ENCODE data around the gene CAMKK1. TPM values are rescaled to one million over a fixed set of nuclear protein-coding genes. Genes with fewer than 3 reads are reported as not detected.

Gene CAMKK1
- total and polyA plus RNA-seq, 2 experiments from 2014 or later = 4.3 to 7.1 TPM

DNA sequence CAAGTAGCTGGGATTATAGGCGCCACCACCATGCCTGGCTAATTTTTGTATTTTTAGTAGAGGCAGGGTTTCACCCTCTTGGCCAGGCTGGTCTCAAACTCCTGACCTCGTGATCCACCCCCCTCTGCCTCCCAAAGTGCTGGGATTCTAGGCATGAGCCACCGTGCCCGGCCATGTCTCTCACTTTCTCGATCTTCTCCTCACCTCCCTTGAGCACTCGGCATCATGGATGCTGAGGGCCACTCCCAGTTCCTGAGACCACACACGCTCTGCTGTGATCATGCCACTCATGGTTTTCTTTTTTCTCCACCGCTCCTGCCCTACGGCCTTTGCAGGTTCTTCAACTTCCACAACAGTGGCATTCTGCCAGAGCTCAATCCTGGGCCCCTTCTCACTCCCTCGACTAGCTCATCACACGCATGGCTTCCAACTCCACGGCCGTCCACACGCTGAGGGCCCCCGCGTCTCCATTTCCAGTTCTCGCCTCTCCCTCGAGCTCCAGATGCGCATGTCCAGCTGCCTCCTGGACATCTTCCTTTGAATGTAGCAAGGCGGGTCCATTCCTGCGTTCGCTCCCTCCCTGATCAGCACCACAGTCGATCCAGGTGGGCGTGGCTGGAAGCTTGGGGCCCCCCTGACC is 41.3 kb downstream of the CAMKK1 start:
- no peaks in the 10 kb centered on the region; the same call in 1 of the 3 replicates for H3K36me3 Mint-ChIP-seq (ENCODE audit: low read depth)
- H3K9me3 Mint-ChIP-seq = peaks cover 8% of the 10 kb centered on the region
- Histone ChIP-seq H2AFZ (no peak overlapping the region), H3K79me2 (replicated peaks; ENCODE audit: insufficient read depth) (no peaks in the 10 kb centered on the region), H3K27me3 (ENCODE audit: insufficient read depth) (no peaks in the 10 kb centered on the region), H3K36me3 (ENCODE audit: insufficient read depth) (no peaks in the 10 kb centered on the region), H4K20me1 (replicated peaks; ENCODE audit: insufficient read depth) (no peaks in the 10 kb centered on the region), H3K4me1 (ENCODE audit: insufficient read depth) (peaks cover 3% of the 10 kb centered on the region; the same call in 1 of the 2 replicates), H3K9me2 (ENCODE audit: insufficient read depth) (no peaks in the 10 kb centered on the region), H3K27ac (ENCODE audit: low read depth) (no peak overlapping the region), H3F3A (replicated peaks; ENCODE audit: low read depth) (no peaks in the 10 kb centered on the region), H3K4me3 (no peak overlapping the region), H3K4me2 (no peak overlapping the region)
- TF ChIP-seq ZNF331 (CRISPR knock-in tag; IDR thresholded peaks at IDR 0.05; ENCODE audit: low read depth) (no peak), EZH2phosphoT487 (IDR thresholded peaks at IDR 0.05; ENCODE audit: unreplicated experiment) (no peak), JUNB (IDR thresholded peaks at IDR 0.05; ENCODE audit: unreplicated experiment) (no peak), CREB1 (CRISPR knock-in tag; IDR thresholded peaks at IDR 0.05; ENCODE audit: low read depth) (no peak)
- TF ChIP-seq, protein P1, sequence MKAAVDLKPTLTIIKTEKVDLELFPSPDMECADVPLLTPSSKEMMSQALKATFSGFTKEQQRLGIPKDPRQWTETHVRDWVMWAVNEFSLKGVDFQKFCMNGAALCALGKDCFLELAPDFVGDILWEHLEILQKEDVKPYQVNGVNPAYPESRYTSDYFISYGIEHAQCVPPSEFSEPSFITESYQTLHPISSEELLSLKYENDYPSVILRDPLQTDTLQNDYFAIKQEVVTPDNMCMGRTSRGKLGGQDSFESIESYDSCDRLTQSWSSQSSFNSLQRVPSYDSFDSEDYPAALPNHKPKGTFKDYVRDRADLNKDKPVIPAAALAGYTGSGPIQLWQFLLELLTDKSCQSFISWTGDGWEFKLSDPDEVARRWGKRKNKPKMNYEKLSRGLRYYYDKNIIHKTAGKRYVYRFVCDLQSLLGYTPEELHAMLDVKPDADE (IDR thresholded peaks at IDR 0.05) = no peak
- peaks cover 7% of the 10 kb centered on the region for H3K4me1 Mint-ChIP-seq
- H3K4me3 Mint-ChIP-seq = no peak overlapping the region; the same call in 2 of the 3 replicates
- no peak overlapping the region for H3K27ac Mint-ChIP-seq
- peaks cover 8% of the 10 kb centered on the region for H3K27me3 Mint-ChIP-seq (ENCODE audit: insufficient read depth, low read depth, poor library complexity)
- ATAC-seq = no peak
- no peak for DNase-seq (ENCODE audit: low spot score)

DNA sequence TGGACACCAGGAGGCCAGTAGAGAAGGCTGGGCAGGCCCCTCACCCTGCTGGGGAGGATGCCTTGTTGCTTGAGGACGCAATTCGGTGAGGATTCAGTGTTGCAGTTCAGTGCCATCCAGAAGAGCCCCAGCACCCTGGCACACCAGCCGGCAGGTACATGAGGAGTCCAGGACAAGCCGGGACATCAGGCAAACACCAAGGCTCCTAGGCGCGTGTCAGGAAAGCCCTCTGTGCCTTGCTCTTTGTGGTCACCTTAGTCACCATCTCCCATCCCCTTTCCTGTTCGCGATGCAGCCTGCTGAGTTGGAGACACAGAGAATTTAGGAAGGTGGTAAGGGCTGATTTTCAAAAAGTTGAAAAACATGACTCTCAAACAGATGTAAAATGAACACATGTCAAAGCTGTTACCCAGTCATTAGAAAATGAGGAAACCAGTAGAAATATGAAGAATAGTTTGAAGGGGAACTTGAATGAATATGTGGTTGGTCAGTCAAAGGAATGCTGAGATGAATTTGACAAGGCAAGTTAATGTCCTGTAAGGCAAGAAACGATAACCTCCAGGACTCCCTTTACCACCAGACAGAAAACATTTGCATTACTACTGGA is 44.5 kb downstream of the CAMKK1 start:
- H3K9me3 Mint-ChIP-seq = peaks cover 3% of the 10 kb centered on the region; the same call in 2 of the 3 replicates
- H3K79me2 ChIP-seq (replicated peaks; ENCODE audit: insufficient read depth) = peaks cover 21% of the 10 kb centered on the region
- peaks cover 4% of the 10 kb centered on the region; the same call in 1 of the 2 replicates for H3K36me3 ChIP-seq (ENCODE audit: insufficient read depth)
- DNase-seq (ENCODE audit: low spot score) = no peak
- H4K20me1 ChIP-seq (replicated peaks; ENCODE audit: insufficient read depth) = peaks cover 10% of the 10 kb centered on the region; the same call in 1 of the 2 replicates
- H3K4me1 Mint-ChIP-seq = peaks cover 22% of the 10 kb centered on the region
- no peak overlapping the region for H3K4me3 ChIP-seq
- H3K27me3 Mint-ChIP-seq (ENCODE audit: insufficient read depth, low read depth, poor library complexity) = peaks cover 12% of the 10 kb centered on the region
- H3K27me3 ChIP-seq (ENCODE audit: insufficient read depth) = no peaks in the 10 kb centered on the region
- no peak overlapping the region for H3K4me2 ChIP-seq
- peaks cover 8% of the 10 kb centered on the region; the same call in 1 of the 2 replicates for H3F3A ChIP-seq (replicated peaks; ENCODE audit: low read depth)
- TF ChIP-seq ZNF331 (CRISPR knock-in tag; IDR thresholded peaks at IDR 0.05; ENCODE audit: low read depth) = no peak
- no peak for TF ChIP-seq CREB1 (CRISPR knock-in tag; IDR thresholded peaks at IDR 0.05; ENCODE audit: low read depth)
- no peak overlapping the region for H2AFZ ChIP-seq
- H3K9me2 ChIP-seq (ENCODE audit: insufficient read depth) = no peaks in the 10 kb centered on the region
- no peak overlapping the region for H3K4me3 Mint-ChIP-seq
- H3K27ac ChIP-seq (ENCODE audit: low read depth) = no peak overlapping the region
- peaks cover 14% of the 10 kb centered on the region for H3K36me3 Mint-ChIP-seq (ENCODE audit: low read depth)
- no peak overlapping the region for H3K27ac Mint-ChIP-seq
- peaks cover 11% of the 10 kb centered on the region for H3K4me1 ChIP-seq (ENCODE audit: insufficient read depth)
- ATAC-seq = no peak

DNA sequence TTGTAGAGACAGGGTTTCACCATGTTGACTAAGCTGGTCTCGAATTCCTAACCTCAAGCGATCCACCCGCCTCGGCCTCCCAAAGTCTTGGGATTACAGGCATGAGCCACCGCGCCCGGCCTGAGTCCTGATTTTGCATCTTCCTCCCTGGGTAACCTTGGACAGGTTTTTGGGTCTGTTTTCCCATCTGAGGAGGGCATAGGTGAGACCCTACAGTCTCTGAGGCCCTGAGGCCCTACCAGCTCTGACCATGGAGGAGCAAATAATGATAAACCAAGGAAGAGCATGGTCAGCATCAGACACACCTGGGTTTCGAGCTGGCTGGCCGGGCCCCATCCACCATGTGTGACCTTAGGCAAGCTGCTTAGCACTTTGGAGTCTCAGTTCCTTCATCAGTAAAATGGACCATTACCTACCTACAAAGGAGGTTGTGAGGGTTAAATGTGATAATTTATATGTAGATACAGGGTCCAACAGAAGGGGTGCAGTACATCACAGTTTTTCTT is 45.6 kb downstream of the CAMKK1 start:
- H2AFZ ChIP-seq = 0 out of 2 replicates have a peak overlapping the region, but pooled peaks have one; percentile 87
- H3K4me3 Mint-ChIP-seq = peak overlapping the region; percentile 95; the same call in 1 of the 3 replicates
- H3K9me3 Mint-ChIP-seq = no peaks in the 10 kb centered on the region; the same call in 2 of the 3 replicates
- TF ChIP-seq ZNF331 (CRISPR knock-in tag; IDR thresholded peaks at IDR 0.05; ENCODE audit: low read depth) (no peak), EZH2 (IDR thresholded peaks at IDR 0.05; ENCODE audit: low read depth, unreplicated experiment) (no peak), STAT1 (IDR thresholded peaks at IDR 0.05; ENCODE audit: unreplicated experiment) (no peak)
- TF ChIP-seq, protein P2, sequence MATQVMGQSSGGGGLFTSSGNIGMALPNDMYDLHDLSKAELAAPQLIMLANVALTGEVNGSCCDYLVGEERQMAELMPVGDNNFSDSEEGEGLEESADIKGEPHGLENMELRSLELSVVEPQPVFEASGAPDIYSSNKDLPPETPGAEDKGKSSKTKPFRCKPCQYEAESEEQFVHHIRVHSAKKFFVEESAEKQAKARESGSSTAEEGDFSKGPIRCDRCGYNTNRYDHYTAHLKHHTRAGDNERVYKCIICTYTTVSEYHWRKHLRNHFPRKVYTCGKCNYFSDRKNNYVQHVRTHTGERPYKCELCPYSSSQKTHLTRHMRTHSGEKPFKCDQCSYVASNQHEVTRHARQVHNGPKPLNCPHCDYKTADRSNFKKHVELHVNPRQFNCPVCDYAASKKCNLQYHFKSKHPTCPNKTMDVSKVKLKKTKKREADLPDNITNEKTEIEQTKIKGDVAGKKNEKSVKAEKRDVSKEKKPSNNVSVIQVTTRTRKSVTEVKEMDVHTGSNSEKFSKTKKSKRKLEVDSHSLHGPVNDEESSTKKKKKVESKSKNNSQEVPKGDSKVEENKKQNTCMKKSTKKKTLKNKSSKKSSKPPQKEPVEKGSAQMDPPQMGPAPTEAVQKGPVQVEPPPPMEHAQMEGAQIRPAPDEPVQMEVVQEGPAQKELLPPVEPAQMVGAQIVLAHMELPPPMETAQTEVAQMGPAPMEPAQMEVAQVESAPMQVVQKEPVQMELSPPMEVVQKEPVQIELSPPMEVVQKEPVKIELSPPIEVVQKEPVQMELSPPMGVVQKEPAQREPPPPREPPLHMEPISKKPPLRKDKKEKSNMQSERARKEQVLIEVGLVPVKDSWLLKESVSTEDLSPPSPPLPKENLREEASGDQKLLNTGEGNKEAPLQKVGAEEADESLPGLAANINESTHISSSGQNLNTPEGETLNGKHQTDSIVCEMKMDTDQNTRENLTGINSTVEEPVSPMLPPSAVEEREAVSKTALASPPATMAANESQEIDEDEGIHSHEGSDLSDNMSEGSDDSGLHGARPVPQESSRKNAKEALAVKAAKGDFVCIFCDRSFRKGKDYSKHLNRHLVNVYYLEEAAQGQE (IDR thresholded peaks at IDR 0.05; ENCODE audit: unreplicated experiment) = no peak
- TF ChIP-seq, protein P3, sequence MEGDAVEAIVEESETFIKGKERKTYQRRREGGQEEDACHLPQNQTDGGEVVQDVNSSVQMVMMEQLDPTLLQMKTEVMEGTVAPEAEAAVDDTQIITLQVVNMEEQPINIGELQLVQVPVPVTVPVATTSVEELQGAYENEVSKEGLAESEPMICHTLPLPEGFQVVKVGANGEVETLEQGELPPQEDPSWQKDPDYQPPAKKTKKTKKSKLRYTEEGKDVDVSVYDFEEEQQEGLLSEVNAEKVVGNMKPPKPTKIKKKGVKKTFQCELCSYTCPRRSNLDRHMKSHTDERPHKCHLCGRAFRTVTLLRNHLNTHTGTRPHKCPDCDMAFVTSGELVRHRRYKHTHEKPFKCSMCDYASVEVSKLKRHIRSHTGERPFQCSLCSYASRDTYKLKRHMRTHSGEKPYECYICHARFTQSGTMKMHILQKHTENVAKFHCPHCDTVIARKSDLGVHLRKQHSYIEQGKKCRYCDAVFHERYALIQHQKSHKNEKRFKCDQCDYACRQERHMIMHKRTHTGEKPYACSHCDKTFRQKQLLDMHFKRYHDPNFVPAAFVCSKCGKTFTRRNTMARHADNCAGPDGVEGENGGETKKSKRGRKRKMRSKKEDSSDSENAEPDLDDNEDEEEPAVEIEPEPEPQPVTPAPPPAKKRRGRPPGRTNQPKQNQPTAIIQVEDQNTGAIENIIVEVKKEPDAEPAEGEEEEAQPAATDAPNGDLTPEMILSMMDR (conservative IDR thresholded peaks at IDR 0.05; ENCODE audit: low read depth in 2 of 2) = no peak

More for the DNA sequence above, 45.6 kb downstream of the CAMKK1 start:
- H3K79me2 ChIP-seq (replicated peaks; ENCODE audit: insufficient read depth) = peaks cover 33% of the 10 kb centered on the region
- no peaks in the 10 kb centered on the region for H3K9me2 ChIP-seq (ENCODE audit: insufficient read depth)
- peaks cover 11% of the 10 kb centered on the region for H3K4me1 ChIP-seq (ENCODE audit: insufficient read depth)
- H3K36me3 ChIP-seq (ENCODE audit: insufficient read depth) = peaks cover 12% of the 10 kb centered on the region
- no peak for DNase-seq (ENCODE audit: low spot score)
- H3K27ac ChIP-seq (ENCODE audit: low read depth) = no peak overlapping the region
- H3K4me3 ChIP-seq = no peak overlapping the region
- H3F3A ChIP-seq (replicated peaks; ENCODE audit: low read depth) = peaks cover 8% of the 10 kb centered on the region; the same call in 1 of the 2 replicates
- H4K20me1 ChIP-seq (replicated peaks; ENCODE audit: insufficient read depth) = peaks cover 20% of the 10 kb centered on the region; the same call in 1 of the 2 replicates
- no peak overlapping the region for H3K4me2 ChIP-seq
- peaks cover 12% of the 10 kb centered on the region for H3K27me3 Mint-ChIP-seq (ENCODE audit: insufficient read depth, low read depth, poor library complexity)
- H3K4me1 Mint-ChIP-seq = peaks cover 22% of the 10 kb centered on the region
- ATAC-seq = no peak
- H3K36me3 Mint-ChIP-seq (ENCODE audit: low read depth) = peaks cover 25% of the 10 kb centered on the region
- no peak overlapping the region for H3K27ac Mint-ChIP-seq
- H3K27me3 ChIP-seq (ENCODE audit: insufficient read depth) = no peaks in the 10 kb centered on the region

Data from GM23338 (cell line).